ENCODE data around the gene COL4A2. TPM values are rescaled to one million over a fixed set of nuclear protein-coding genes. Genes with fewer than 3 reads are reported as not detected.

Gene COL4A2
- total RNA-seq, 1 donor from 2014 or later, result 1,414 TPM

GRCh38 chr13:110536006-110536693 is 229.1 kb downstream of the COL4A2 start:
- Histone ChIP-seq H3K36me3 (ENCODE audit: insufficient read depth, low read length) (no peaks in the 10 kb centered on the region), H3K79me2 (ENCODE audit: insufficient read depth, low read length) (no peaks in the 10 kb centered on the region), H4K20me1 (ENCODE audit: insufficient read depth, low read length) (no peaks in the 10 kb centered on the region), H3K27me3 (ENCODE audit: insufficient read depth, low read length) (no peaks in the 10 kb centered on the region), H3K27ac (ENCODE audit: low read depth, low read length) (no peak overlapping the region), H2AFZ (ENCODE audit: low read depth, low read length) (no peak overlapping the region), H3K4me2 (ENCODE audit: low read length) (no peak overlapping the region), H3K4me1 (ENCODE audit: insufficient read depth, low read length) (no peaks in the 10 kb centered on the region), H3K4me3 (ENCODE audit: insufficient read depth, low read depth, low read length) (no peak overlapping the region), H3K9ac (ENCODE audit: low read length) (no peak overlapping the region), H3K9me3 (ENCODE audit: insufficient read depth, low read depth, low read length) (no peaks in the 10 kb centered on the region)
- peaks cover 1% of the 10 kb centered on the region for H3K36me3 Mint-ChIP-seq (ENCODE audit: low read depth, unreplicated experiment)
- H3K4me1 Mint-ChIP-seq (ENCODE audit: low read depth, unreplicated experiment), result peaks cover 11% of the 10 kb centered on the region
- no peak overlapping the region for H3K27ac Mint-ChIP-seq (ENCODE audit: unreplicated experiment)
- TF ChIP-seq CTCF (IDR thresholded peaks at IDR 0.05; ENCODE audit: insufficient read depth, low read depth, low read length), result no peak
- no peak for TF ChIP-seq EZH2 (IDR thresholded peaks at IDR 0.05; ENCODE audit: insufficient read depth, low read length)
- H3K4me3 Mint-ChIP-seq (ENCODE audit: unreplicated experiment), result no peak overlapping the region
- DNase-seq (ENCODE audit: low read depth) (no peak), FAIRE-seq (no peak)
- H3K27me3 Mint-ChIP-seq (ENCODE audit: low read depth, unreplicated experiment), result no peaks in the 10 kb centered on the region
- H3K9me3 Mint-ChIP-seq (ENCODE audit: unreplicated experiment), result peaks cover 3% of the 10 kb centered on the region

- H3K9ac ChIP-seq (ENCODE audit: low read length), result no peak overlapping the region
- H3K9me3 ChIP-seq (ENCODE audit: insufficient read depth, low read depth, low read length), result no peaks in the 10 kb centered on the region
- Mint-ChIP-seq H3K9me3 (ENCODE audit: unreplicated experiment) (peaks cover 3% of the 10 kb centered on the region), H3K27me3 (ENCODE audit: low read depth, unreplicated experiment) (no peaks in the 10 kb centered on the region), H3K36me3 (ENCODE audit: low read depth, unreplicated experiment) (peaks cover 1% of the 10 kb centered on the region), H3K4me3 (ENCODE audit: unreplicated experiment) (no peak overlapping the region), H3K27ac (ENCODE audit: unreplicated experiment) (no peak overlapping the region), H3K4me1 (ENCODE audit: low read depth, unreplicated experiment) (peaks cover 11% of the 10 kb centered on the region)
- no peaks in the 10 kb centered on the region for H3K4me1 ChIP-seq (ENCODE audit: insufficient read depth, low read length)
- TF ChIP-seq CTCF (IDR thresholded peaks at IDR 0.05; ENCODE audit: insufficient read depth, low read depth, low read length) (no peak), EZH2 (IDR thresholded peaks at IDR 0.05; ENCODE audit: insufficient read depth, low read length) (no peak)
- H3K4me2 ChIP-seq (ENCODE audit: low read length), result no peak overlapping the region
- no peaks in the 10 kb centered on the region for H3K36me3 ChIP-seq (ENCODE audit: insufficient read depth, low read length)
- H3K27ac ChIP-seq (ENCODE audit: low read depth, low read length), result no peak overlapping the region
- no peak for DNase-seq (ENCODE audit: low read depth)
- FAIRE-seq, result no peak
- H2AFZ ChIP-seq (ENCODE audit: low read depth, low read length), result no peak overlapping the region
- no peak overlapping the region for H3K4me3 ChIP-seq (ENCODE audit: insufficient read depth, low read depth, low read length)
- H3K27me3 ChIP-seq (ENCODE audit: insufficient read depth, low read length), result no peaks in the 10 kb centered on the region
- no peaks in the 10 kb centered on the region for H3K79me2 ChIP-seq (ENCODE audit: insufficient read depth, low read length)
- H4K20me1 ChIP-seq (ENCODE audit: insufficient read depth, low read length), result no peaks in the 10 kb centered on the region
These were observed 231.5 kb downstream of the COL4A2 start for GRCh38 chr13:110538632-110539031.

GRCh38 chr13:110539894-110540293 is 232.8 kb downstream of the COL4A2 start:
- Histone ChIP-seq H3K9ac (ENCODE audit: low read length) (no peak overlapping the region), H3K4me1 (ENCODE audit: insufficient read depth, low read length) (no peaks in the 10 kb centered on the region), H3K4me2 (ENCODE audit: low read length) (no peak overlapping the region), H2AFZ (ENCODE audit: low read depth, low read length) (no peak overlapping the region), H3K79me2 (ENCODE audit: insufficient read depth, low read length) (no peaks in the 10 kb centered on the region), H3K36me3 (ENCODE audit: insufficient read depth, low read length) (no peaks in the 10 kb centered on the region), H3K27ac (ENCODE audit: low read depth, low read length) (no peak overlapping the region), H3K9me3 (ENCODE audit: insufficient read depth, low read depth, low read length) (peaks cover 3% of the 10 kb centered on the region), H4K20me1 (ENCODE audit: insufficient read depth, low read length) (no peaks in the 10 kb centered on the region), H3K4me3 (ENCODE audit: insufficient read depth, low read depth, low read length) (no peak overlapping the region), H3K27me3 (ENCODE audit: insufficient read depth, low read length) (no peaks in the 10 kb centered on the region)
- H3K9me3 Mint-ChIP-seq (ENCODE audit: unreplicated experiment), result peaks cover 2% of the 10 kb centered on the region
- DNase-seq (ENCODE audit: low read depth) (no peak), FAIRE-seq (peak; percentile 55)
- H3K4me1 Mint-ChIP-seq (ENCODE audit: low read depth, unreplicated experiment), result peaks cover 2% of the 10 kb centered on the region
- H3K27ac Mint-ChIP-seq (ENCODE audit: unreplicated experiment), result no peak overlapping the region
- TF ChIP-seq CTCF (IDR thresholded peaks at IDR 0.05; ENCODE audit: insufficient read depth, low read depth, low read length) (no peak), EZH2 (IDR thresholded peaks at IDR 0.05; ENCODE audit: insufficient read depth, low read length) (no peak)
- H3K27me3 Mint-ChIP-seq (ENCODE audit: low read depth, unreplicated experiment), result no peaks in the 10 kb centered on the region
- peaks cover 2% of the 10 kb centered on the region for H3K36me3 Mint-ChIP-seq (ENCODE audit: low read depth, unreplicated experiment)
- no peak overlapping the region for H3K4me3 Mint-ChIP-seq (ENCODE audit: unreplicated experiment)

Measured in astrocyte (in vitro differentiated cells and primary cell).